Ishikawa (cell line): ENCODE results near the gene BCKDK.

Source experiments
- CEBPB ChIP-seq: IDR thresholded peaks from 2 replicates; pipeline ENCODE4 v1.6.1; 2012
- CREB1 ChIP-seq: IDR thresholded peaks from 2 replicates; pipeline ENCODE4 v1.6.1; 2012; ENCODE audit warnings: low read depth
- EGR1 ChIP-seq: IDR thresholded peaks from 2 replicates; pipeline ENCODE4 v1.6.1; 2012
- EP300 ChIP-seq: IDR thresholded peaks from 2 replicates; pipeline ENCODE4 v1.6.1; 2012; ENCODE audit warnings: borderline replicate concordance
- FOXM1 ChIP-seq: IDR thresholded peaks from 2 replicates; pipeline ENCODE4 v1.6.1; 2012; ENCODE audit warnings: low read depth, borderline replicate concordance
- MAX ChIP-seq: IDR thresholded peaks from 2 replicates; pipeline ENCODE4 v1.6.1; 2012
- NFIC ChIP-seq: IDR thresholded peaks from 2 replicates; pipeline ENCODE4 v1.6.1; 2012
- RAD21 ChIP-seq: IDR thresholded peaks from 2 replicates; pipeline ENCODE4 v1.6.1; 2012; ENCODE audit warnings: low read depth
- REST ChIP-seq: IDR thresholded peaks from 2 replicates; pipeline ENCODE4 v1.6.1; 2012; ENCODE audit warnings: low read depth, mild to moderate bottlenecking
- TAF1 ChIP-seq: IDR thresholded peaks from 2 replicates; pipeline ENCODE4 v1.6.1; 2012; ENCODE audit warnings: low read depth, mild to moderate bottlenecking
- TCF12 ChIP-seq: IDR thresholded peaks from 2 replicates; pipeline ENCODE4 v1.6.1; 2012; ENCODE audit warnings: low read depth
- TEAD4 ChIP-seq: IDR thresholded peaks from 2 replicates; pipeline ENCODE4 v1.6.1; 2012
- USF1 ChIP-seq: IDR thresholded peaks from 2 replicates; pipeline ENCODE4 v1.6.1; 2012
- YY1 ChIP-seq: IDR thresholded peaks from 2 replicates; pipeline ENCODE4 v1.6.1; 2012; ENCODE audit warnings: low read depth
- ZBTB7A ChIP-seq: IDR thresholded peaks from 2 replicates; pipeline ENCODE4 v1.6.1; 2012; ENCODE audit warnings: low read depth

Gene BCKDK

GRCh38 chr16:31138621-31139578, 30.7 kb downstream of the BCKDK start:
- TF ChIP-seq ZBTB7A (peak; percentile 97), RAD21 (no peak), MAX (peak; percentile 96), EP300 (peak; percentile 53), EGR1 (0 out of 2 replicates have a peak, but pooled peaks have one; percentile 14), TAF1 (no peak), USF1 (peak; percentile 81), NFIC (peak; percentile 81), CEBPB (peak; percentile 55; the same call in 1 of the 2 replicates), TCF12 (peak; percentile 76), CREB1 (no peak), REST (peak; percentile 70), TEAD4 (peak; percentile 95), FOXM1 (peak; percentile 70), YY1 (0 out of 2 replicates have a peak, but pooled peaks have one; percentile 20)

GRCh38 chr16:31141489-31142108, 33.4 kb downstream of the BCKDK start:
- TF ChIP-seq USF1 (no peak), MAX (0 out of 2 replicates have a peak, but pooled peaks have one; percentile 10)

GRCh38 chr16:31142109-31143010, 34.2 kb downstream of the BCKDK start:
- TF ChIP-seq MAX = peak; percentile 81
- TF ChIP-seq EGR1 = no peak
- TF ChIP-seq CEBPB = no peak
- 0 out of 2 replicates have a peak, but pooled peaks have one; percentile 11 for TF ChIP-seq USF1
- TF ChIP-seq TEAD4 = no peak
- TF ChIP-seq RAD21 = peak; percentile 82
- peak; percentile 25; the same call in 1 of the 2 replicates for TF ChIP-seq TAF1

- TF ChIP-seq CREB1 = no peak
- TF ChIP-seq MAX = no peak
- no peak for TF ChIP-seq NFIC
- 0 out of 2 replicates have a peak, but pooled peaks have one; percentile 4 for TF ChIP-seq ZBTB7A
These were observed 35.0 kb downstream of the BCKDK start for GRCh38 chr16:31143011-31143693.

GRCh38 chr16:31143694-31144148, 35.5 kb downstream of the BCKDK start:
- no peak for TF ChIP-seq ZBTB7A
- TF ChIP-seq USF1 = no peak
- no peak for TF ChIP-seq TEAD4
- TF ChIP-seq REST = no peak
- no peak for TF ChIP-seq NFIC
- TF ChIP-seq EP300 = no peak
- TF ChIP-seq TAF1 = no peak
- TF ChIP-seq CREB1 = no peak
- TF ChIP-seq TCF12 = no peak
- no peak for TF ChIP-seq CEBPB
- no peak for TF ChIP-seq RAD21
- no peak for TF ChIP-seq MAX
- no peak for TF ChIP-seq EGR1
- no peak for TF ChIP-seq YY1
- TF ChIP-seq FOXM1 = no peak
